IMR-90 (cell line): ENCODE data around the gene PGS1.

Experiments
- BHLHE40 ChIP-seq: fragments of 150-350 bp; IDR thresholded peaks from 2 replicates; pipeline ENCODE4 v1.6.1; 2016; ENCODE audit warnings: mild to moderate bottlenecking, low read depth, low read length
- CEBPB ChIP-seq: IDR thresholded peaks from 2 replicates; pipeline ENCODE4 v1.6.1; 2012; ENCODE audit warnings: low read depth, low read length, improper control_type of control experiment
- CHD1 ChIP-seq: IDR thresholded peaks from 2 replicates; pipeline ENCODE4 v1.6.1; 2012; ENCODE audit warnings: low read depth, low read length, improper control_type of control experiment
- CTCF ChIP-seq: conservative IDR thresholded peaks from 2 replicates; pipeline ENCODE4 v1.5.1; 2012; ENCODE audit warnings: mild to moderate bottlenecking, low read depth, low read length, improper control_type of control experiment
- FOS ChIP-seq: fragments of 150-350 bp; IDR thresholded peaks from 2 replicates; pipeline ENCODE4 v1.6.1; 2016; ENCODE audit warnings: low read depth, low read length
- MAFK ChIP-seq: IDR thresholded peaks from 2 replicates; pipeline ENCODE4 v1.6.1; 2012; ENCODE audit warnings: low read depth, low read length, improper control_type of control experiment
- MXI1 ChIP-seq: IDR thresholded peaks from 2 replicates; pipeline ENCODE4 v1.6.1; 2012; ENCODE audit warnings: low read depth, mild to moderate bottlenecking, low read length, moderate library complexity, borderline replicate concordance
- NFE2L2 ChIP-seq: fragments of 150-350 bp; IDR thresholded peaks from 2 replicates; pipeline ENCODE4 v1.6.1; 2016; ENCODE audit warnings: low read depth, mild to moderate bottlenecking, low read length
- POLR2A ChIP-seq: IDR thresholded peaks from 2 replicates; pipeline ENCODE4 v1.6.1; 2012; ENCODE audit warnings: mild to moderate bottlenecking, low read depth, low read length
- RAD21 ChIP-seq: IDR thresholded peaks from 2 replicates; pipeline ENCODE4 v1.6.1; 2012; ENCODE audit warnings: low read length, improper control_type of control experiment
- RCOR1 ChIP-seq: IDR thresholded peaks from 2 replicates; pipeline ENCODE4 v1.6.1; 2012; ENCODE audit warnings: mild to moderate bottlenecking, low read length, improper control_type of control experiment; ENCODE audit not compliant: insufficient replicate concordance
- RFX5 ChIP-seq: IDR thresholded peaks from 2 replicates; pipeline ENCODE4 v1.8.0; 2012; ENCODE audit warnings: low read depth, mild to moderate bottlenecking, low read length, moderate library complexity
- SMC3 ChIP-seq: fragments of 150-350 bp; IDR thresholded peaks from 2 replicates; pipeline ENCODE4 v1.6.1; 2016; ENCODE audit warnings: low read depth, mild to moderate bottlenecking, antibody characterized with exemption, low read length, moderate library complexity
- USF2 ChIP-seq: fragments of 150-350 bp; IDR thresholded peaks from 2 replicates; pipeline ENCODE4 v1.6.1; 2017; ENCODE audit warnings: mild to moderate bottlenecking, antibody characterized with exemption, low read length, low read depth

- TF ChIP-seq CTCF (no peak), POLR2A (no peak), RCOR1 (no peak), RAD21 (no peak), CEBPB (no peak), SMC3 (no peak), BHLHE40 (no peak), MXI1 (no peak), USF2 (no peak), NFE2L2 (no peak), RFX5 (no peak), MAFK (no peak), FOS (no peak), CHD1 (no peak)
Measured at GRCh38 chr17:78361225-78361701, 17.2 kb upstream of the PGS1 start.
